Sigmoid colon (tissue), 7 donors: ENCODE results near the gene IPPK. TPM values are rescaled to one million over a fixed set of nuclear protein-coding genes. Genes with fewer than 3 reads are reported as not detected.

Experiments used
- DNase-seq: peaks from one replicate; pipeline ENCODE4 v3.0.0-alpha.2; 2019
- H3K27ac ChIP-seq, 4 donors: fragments of 200-600 bp; sonication (generic); one replicate each; pipeline ENCODE4 v1.5.1; 2016 to 2019; ENCODE audit warnings: mild to moderate bottlenecking in 1 of 4
- H3K27me3 ChIP-seq, 3 donors: fragments of 200-600 bp; sonication (generic); one replicate each; pipeline ENCODE4 v1.5.1; 2019; ENCODE audit warnings: mild to moderate bottlenecking in 1 of 3
- H3K36me3 ChIP-seq, 4 donors: fragments of 200-600 bp; sonication (generic); one replicate each; pipeline ENCODE4 v1.5.1; 2016 to 2019
- H3K4me1 ChIP-seq, 4 donors: fragments of 200-600 bp; sonication (generic); one replicate each; pipeline ENCODE4 v1.5.1; 2017 to 2019
- H3K4me3 ChIP-seq, 4 donors: fragments of 200-600 bp; sonication (generic); one replicate each; pipeline ENCODE4 v1.5.1; 2017 to 2019; ENCODE audit warnings: mild to moderate bottlenecking in 2 of 4, moderate library complexity in 1 of 4
- H3K9me3 ChIP-seq, 4 donors: fragments of 200-600 bp in 3 of 4; sonication (generic) in 3 of 4; one replicate each; pipeline versions ENCODE4 v1.5.1 to v1.6.1; 2013 to 2019
- EP300 ChIP-seq, 4 donors: sonication (generic); formaldehyde crosslinking; IDR thresholded peaks; one replicate each; pipeline ENCODE4 v1.6.1; 2017; ENCODE audit warnings: antibody characterized with exemption in 4 of 4
- POLR2A ChIP-seq, 2 donors: fragments of 450-650 bp; IDR thresholded peaks; one replicate each; pipeline ENCODE4 v1.6.1; 2016; ENCODE audit warnings: antibody characterized with exemption in 2 of 2, mild to moderate bottlenecking in 2 of 2, moderate library complexity in 2 of 2
- POLR2AphosphoS5 ChIP-seq, 4 donors: sonication (generic); formaldehyde crosslinking; IDR thresholded peaks; one replicate each; pipeline ENCODE4 v1.6.1; 2017; ENCODE audit warnings: antibody characterized with exemption in 4 of 4
- WGBS, 2 donors: extraction: QIAGEN DNeasy Blood & Tissue Kit; methylation state at CpG; one replicate each; pipeline ENCODE4 v1.1.7; 2013; 5-methylcytosine and 5-hydroxymethylcytosine counted together
- intact Hi-C: fragments of 100-400 bp; cut with DNase I; formaldehyde crosslinking; loops from one replicate; pipeline ENCODE4 v1.15.1; 2023
- polyA plus RNA-seq, 3 donors: library from polyadenylated mRNA; stranded (reverse); fragments of 200-250 nt; gene quantifications; one replicate each; pipeline ENCODE4 v1.2.3, GENCODE V29; 2013
- total RNA-seq, 4 donors: library from RNA; depleted of rRNA; stranded (reverse); fragments of >200 nt; gene quantifications; one replicate each; pipeline ENCODE4 v1.1.0, GENCODE V29; 2016
- TF ChIP-seq, protein P1 (sequence below), 4 experiments: fragments of 450-650 bp in 3 of 4; fragments of 200-600 bp in 1 of 4; IDR thresholded peaks; one replicate each; pipeline ENCODE4 v1.5.1; 2016 to 2019; ENCODE audit warnings: antibody characterized with exemption in 4 of 4, mild to moderate bottlenecking in 3 of 4, moderate library complexity in 2 of 4
- donor health status: healthy with polysubstance abuse.
- donor health status: Bipolar disorder and iron deficiency.
- donor health status: healthy.

Gene IPPK
- total and polyA plus RNA-seq, 7 donors, result 3.6 to 12.5 (median 6.4) TPM

DNA sequence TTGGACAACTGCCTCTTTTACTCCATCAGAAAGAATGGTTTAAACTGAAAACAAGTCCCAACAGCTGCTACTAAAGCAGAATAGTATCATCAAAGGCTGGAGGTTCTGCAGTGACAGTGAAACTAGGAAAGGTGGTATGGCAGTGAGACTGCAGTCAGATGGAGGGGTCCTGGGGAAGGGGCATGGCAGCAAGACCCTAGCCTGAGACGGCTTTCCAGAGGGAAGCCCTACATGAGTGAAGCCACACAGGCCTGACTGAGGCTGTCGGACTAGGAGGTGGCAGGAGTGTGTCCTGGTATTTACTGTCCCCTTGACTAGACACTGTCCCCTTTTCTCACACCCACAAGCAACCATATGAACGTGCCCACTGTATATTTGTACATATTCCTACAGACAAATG, 40.4 kb upstream of the IPPK start:
- 94% methylated on average over 3 of the region's 3 CpGs for WGBS, 2 donors
- Histone ChIP-seq H3K27ac (no peak overlapping the region), H3K9me3 (no peaks in the 10 kb centered on the region), H3K4me1 (no peaks in the 10 kb centered on the region), H3K4me3 (no peak overlapping the region), H3K27me3 (no peaks in the 10 kb centered on the region), H3K36me3 (peaks cover 21 to 63% (median 37%) of the 10 kb centered on the region in 4 donors)
- no peak for DNase-seq
- TF ChIP-seq, protein P1, sequence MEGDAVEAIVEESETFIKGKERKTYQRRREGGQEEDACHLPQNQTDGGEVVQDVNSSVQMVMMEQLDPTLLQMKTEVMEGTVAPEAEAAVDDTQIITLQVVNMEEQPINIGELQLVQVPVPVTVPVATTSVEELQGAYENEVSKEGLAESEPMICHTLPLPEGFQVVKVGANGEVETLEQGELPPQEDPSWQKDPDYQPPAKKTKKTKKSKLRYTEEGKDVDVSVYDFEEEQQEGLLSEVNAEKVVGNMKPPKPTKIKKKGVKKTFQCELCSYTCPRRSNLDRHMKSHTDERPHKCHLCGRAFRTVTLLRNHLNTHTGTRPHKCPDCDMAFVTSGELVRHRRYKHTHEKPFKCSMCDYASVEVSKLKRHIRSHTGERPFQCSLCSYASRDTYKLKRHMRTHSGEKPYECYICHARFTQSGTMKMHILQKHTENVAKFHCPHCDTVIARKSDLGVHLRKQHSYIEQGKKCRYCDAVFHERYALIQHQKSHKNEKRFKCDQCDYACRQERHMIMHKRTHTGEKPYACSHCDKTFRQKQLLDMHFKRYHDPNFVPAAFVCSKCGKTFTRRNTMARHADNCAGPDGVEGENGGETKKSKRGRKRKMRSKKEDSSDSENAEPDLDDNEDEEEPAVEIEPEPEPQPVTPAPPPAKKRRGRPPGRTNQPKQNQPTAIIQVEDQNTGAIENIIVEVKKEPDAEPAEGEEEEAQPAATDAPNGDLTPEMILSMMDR (IDR thresholded peaks at IDR 0.05), result no peak
- TF ChIP-seq POLR2AphosphoS5 (IDR thresholded peaks at IDR 0.05), result no peak
- TF ChIP-seq POLR2A (IDR thresholded peaks at IDR 0.05), result no peak
- TF ChIP-seq EP300 (IDR thresholded peaks at IDR 0.05), result no peak
- intact Hi-C loops, result loop anchor here (10.0 kb wide), 1 partner anchor 54 kb away; the partner anchor contains the start of gene BICD2

DNA sequence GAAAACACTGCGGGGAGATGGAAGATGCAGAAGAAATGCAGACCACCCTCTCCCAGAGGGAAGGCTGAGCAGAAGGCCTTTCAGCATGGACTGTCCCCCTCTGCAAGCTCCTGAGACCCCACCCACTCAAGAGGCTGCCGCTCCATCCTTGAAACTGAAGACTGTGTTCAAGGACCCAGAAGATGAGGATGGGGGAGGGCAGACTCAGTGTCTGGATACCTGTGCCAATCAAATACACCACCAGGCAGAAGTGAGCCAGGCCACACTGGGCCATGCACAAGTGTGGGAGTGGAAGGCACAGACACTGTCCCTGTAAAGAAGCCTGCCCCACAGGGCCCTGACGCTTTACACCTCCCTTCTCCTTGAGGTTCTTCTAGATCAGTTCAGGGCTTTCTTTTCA, 40.0 kb upstream of the IPPK start:
- Histone ChIP-seq H3K4me3 (no peak overlapping the region), H3K4me1 (no peaks in the 10 kb centered on the region), H3K9me3 (no peaks in the 10 kb centered on the region), H3K27me3 (no peaks in the 10 kb centered on the region), H3K36me3 (peaks cover 17 to 59% (median 33%) of the 10 kb centered on the region in 4 donors), H3K27ac (no peak overlapping the region)
- 98 to 100% methylated on average over 3 of the region's 3 CpGs for WGBS, 2 donors
- DNase-seq, result no peak
- TF ChIP-seq, protein P1 (IDR thresholded peaks at IDR 0.05), result no peak
- TF ChIP-seq POLR2A (IDR thresholded peaks at IDR 0.05) (no peak), POLR2AphosphoS5 (IDR thresholded peaks at IDR 0.05) (no peak), EP300 (IDR thresholded peaks at IDR 0.05) (no peak)
- intact Hi-C loops, result loop anchor here (10.0 kb wide), 1 partner anchor 55 kb away; the partner anchor contains the start of gene BICD2

DNA sequence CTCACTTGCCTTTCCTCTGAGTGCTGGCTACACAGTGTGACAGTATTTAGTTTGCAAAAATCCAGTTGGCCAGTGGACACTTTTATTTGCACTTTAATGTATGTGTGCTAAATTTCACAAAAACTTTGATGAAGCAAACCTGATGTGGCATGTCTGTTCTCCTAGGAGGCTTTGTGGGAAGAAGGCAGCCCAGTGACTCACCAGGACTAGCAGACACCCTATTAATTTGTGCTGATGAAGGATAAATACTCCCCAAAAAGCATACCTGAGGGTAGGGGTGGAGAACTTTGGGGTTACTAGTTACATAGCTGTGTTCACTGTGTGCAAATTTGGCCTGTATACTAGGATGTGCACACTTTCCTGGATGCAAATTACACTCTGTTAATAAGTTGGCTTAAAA, 39.3 kb upstream of the IPPK start:
- no peaks in the 10 kb centered on the region for H3K9me3 ChIP-seq
- no peak for TF ChIP-seq POLR2AphosphoS5 (IDR thresholded peaks at IDR 0.05)
- no peaks in the 10 kb centered on the region for H3K4me1 ChIP-seq
- intact Hi-C loops, result no loop called here
- H3K36me3 ChIP-seq, result peaks cover 10 to 52% (median 26%) of the 10 kb centered on the region in 4 donors
- no peak overlapping the region for H3K4me3 ChIP-seq
- no peak for DNase-seq
- no peaks in the 10 kb centered on the region for H3K27me3 ChIP-seq
- no peak overlapping the region for H3K27ac ChIP-seq

GRCh38 chr9:92707530-92707929, 37.6 kb upstream of the IPPK start:
- no peak for DNase-seq
- Histone ChIP-seq H3K4me3 (no peak overlapping the region), H3K27ac (no peak overlapping the region), H3K27me3 (no peaks in the 10 kb centered on the region), H3K9me3 (no peaks in the 10 kb centered on the region), H3K36me3 (peaks cover 0 to 35% (median 10%) of the 10 kb centered on the region in 4 donors), H3K4me1 (no peaks in the 10 kb centered on the region)
- intact Hi-C loops, result no loop called here
- TF ChIP-seq POLR2AphosphoS5 (IDR thresholded peaks at IDR 0.05) (no peak), EP300 (IDR thresholded peaks at IDR 0.05) (no peak), POLR2A (IDR thresholded peaks at IDR 0.05) (no peak)
- TF ChIP-seq, protein P1 (IDR thresholded peaks at IDR 0.05), result no peak

GRCh38 chr9:92706218-92706940, 36.4 kb upstream of the IPPK start:
- H3K27ac ChIP-seq, result no peak overlapping the region
- no peaks in the 10 kb centered on the region for H3K27me3 ChIP-seq
- H3K36me3 ChIP-seq, result peaks cover 0 to 23% (median 10%) of the 10 kb centered on the region in 4 donors
- no peaks in the 10 kb centered on the region for H3K4me1 ChIP-seq
- no peak for DNase-seq
- WGBS, 2 donors, result 61 to 62% methylated on average over 3 of the region's 3 CpGs
- intact Hi-C loops, result no loop called here
- no peak for TF ChIP-seq POLR2AphosphoS5 (IDR thresholded peaks at IDR 0.05)
- TF ChIP-seq POLR2A (IDR thresholded peaks at IDR 0.05), result no peak
- TF ChIP-seq, protein P1 (IDR thresholded peaks at IDR 0.05), result peak in 2 of 4 experiments; percentile 11 to 39
- no peak overlapping the region for H3K4me3 ChIP-seq
- H3K9me3 ChIP-seq, result no peaks in the 10 kb centered on the region
